GM13977 (cell line): ENCODE results near the gene ITGA4.

ENCODE experiments used
- DNase-seq: peaks from one replicate; pipeline ENCODE4 v3.0.0; 2012; ENCODE audit warnings: low spot score
- CTCF ChIP-seq: IDR thresholded peaks from 2 replicates; pipeline ENCODE4 v1.5.1; 2012; ENCODE audit warnings: mild to moderate bottlenecking, control low read depth; ENCODE audit not compliant: insufficient read depth; ENCODE audit errors: extremely low read depth, missing control alignments
- in situ Hi-C: fragments of 300-500 bp; cut with MboI; formaldehyde crosslinking; loops from one replicate; pipeline ENCODE4 v1.12.0; 2022; ENCODE audit warnings: low sequenced_read_pairs, low pct_unique_long_range_greater_than_20kb, mixed read lengths, inconsistent platforms; ENCODE audit not compliant: unreplicated experiment

The ITGA4 gene

GRCh38 chr2:181457741-181458425, 697 bp downstream of the ITGA4 start:
- DNase-seq, result peak; percentile 43
- no peak for TF ChIP-seq CTCF
- in situ Hi-C loops, result loop anchor here (10.0 kb wide), 2 partner anchors 153 to 353 kb away; no protein-coding TSS in a partner anchor

- TF ChIP-seq CTCF, result no peak
- in situ Hi-C loops, result loop anchor here (10.0 kb wide), 2 partner anchors 154 to 354 kb away; no protein-coding TSS in a partner anchor
- no peak for DNase-seq
Observed at GRCh38 chr2:181458871-181459270, 1.7 kb downstream of the ITGA4 start.

- in situ Hi-C loops, result loop anchor here (10.0 kb wide), 2 partner anchors 155 to 355 kb away; no protein-coding TSS in a partner anchor
- TF ChIP-seq CTCF, result no peak
- DNase-seq, result no peak
Observed at GRCh38 chr2:181459621-181460021, 2.4 kb downstream of the ITGA4 start.

- DNase-seq, result no peak
- TF ChIP-seq CTCF, result no peak
- in situ Hi-C loops, result no loop called here
Observed at GRCh38 chr2:181461056-181461997, 4.1 kb downstream of the ITGA4 start.

GRCh38 chr2:181462033-181462432, 4.8 kb downstream of the ITGA4 start:
- DNase-seq, result no peak
- no peak for TF ChIP-seq CTCF
- in situ Hi-C loops, result no loop called here

- no peak for DNase-seq
- TF ChIP-seq CTCF, result no peak
- in situ Hi-C loops, result no loop called here
Observed at GRCh38 chr2:181463588-181463987, 6.4 kb downstream of the ITGA4 start.
